EL (cell line): ENCODE data around the gene HMGB1.
"Not testable (repeated sequence)": the region's sequence is repeated elsewhere in the genome, so short reads cannot be mapped to it uniquely, and the experiment has no call there.

ENCODE experiments used
- DNase-seq: peaks from one replicate; pipeline ENCODE4 v3.0.0-alpha.2; 2016

Gene HMGB1

DNA sequence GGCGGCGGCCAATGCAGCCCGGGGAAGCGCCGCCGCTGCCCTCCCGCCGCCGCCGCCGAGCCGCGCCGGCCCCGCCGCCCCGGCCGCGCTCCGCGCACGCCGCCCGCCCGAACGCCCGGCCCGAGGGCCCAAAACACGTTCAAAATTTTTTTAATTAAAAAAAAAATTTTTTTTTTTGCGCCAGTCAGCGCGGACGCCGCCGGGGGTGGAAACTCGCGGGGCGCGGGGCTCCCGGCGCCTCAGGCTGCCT lies 468 bp downstream of the HMGB1 start:
- no peak for DNase-seq

- peak; percentile 78 for DNase-seq
Observed at GRCh38 chr13:30464496-30465342, 1.0 kb downstream of the HMGB1 start.

- DNase-seq = peak; percentile 60
Observed at GRCh38 chr13:30463787-30464495, 1.8 kb downstream of the HMGB1 start.

- peak; percentile 36 for DNase-seq
Observed at GRCh38 chr13:30461279-30462066, 4.3 kb downstream of the HMGB1 start.

DNA sequence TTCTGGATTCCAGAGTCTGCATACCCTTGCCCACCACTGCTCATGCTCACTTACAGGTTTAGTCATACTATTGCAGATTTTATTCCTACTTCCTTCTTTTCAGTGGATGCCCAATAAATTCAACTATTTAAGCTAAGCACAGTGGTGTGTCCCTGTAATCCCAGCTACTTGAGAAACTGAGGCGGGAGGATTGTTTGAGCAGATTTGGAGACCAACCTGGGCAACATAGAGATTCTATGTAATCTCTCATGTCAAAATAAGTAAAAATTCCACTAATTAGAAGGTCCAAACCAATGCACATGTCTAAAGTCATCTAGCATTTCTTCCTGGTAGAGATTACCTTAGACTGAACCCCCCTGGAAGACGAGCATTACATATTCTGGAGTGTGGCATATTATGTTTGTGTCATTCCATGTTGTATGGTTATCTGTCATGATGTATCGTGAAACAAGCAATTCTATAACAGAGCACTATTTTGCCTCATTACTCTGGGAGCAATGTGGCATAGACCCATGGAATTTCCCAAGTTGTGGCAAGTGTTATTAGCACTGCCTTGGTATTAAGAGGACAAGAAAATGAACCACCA lies 8.3 kb downstream of the HMGB1 start:
- DNase-seq = no peak

- no peak for DNase-seq
Observed at GRCh38 chr13:30456290-30456689, 9.4 kb downstream of the HMGB1 start.

DNA sequence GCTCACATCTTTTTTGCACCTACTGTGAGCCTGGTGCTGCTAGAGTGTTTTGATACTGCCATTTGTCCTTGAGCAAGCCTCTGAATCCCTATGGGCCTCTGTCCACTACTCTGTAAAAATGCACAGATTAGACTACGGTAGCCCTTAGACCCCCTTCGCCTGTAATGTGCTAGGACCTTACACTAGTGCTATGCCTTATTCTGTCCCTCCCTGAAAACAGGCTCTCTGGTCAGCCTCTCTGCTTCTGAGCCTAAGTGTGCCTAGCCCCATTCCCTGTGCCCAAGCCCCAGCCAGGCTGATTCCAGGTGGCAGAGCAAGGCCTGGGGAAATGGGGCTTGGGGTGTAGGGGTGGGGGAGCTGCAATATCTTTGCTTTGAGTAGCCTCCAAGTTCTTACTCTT lies 10.7 kb downstream of the HMGB1 start:
- DNase-seq = no peak

GRCh38 chr13:30453727-30454126 lies 12.0 kb downstream of the HMGB1 start:
- DNase-seq = no peak

GRCh38 chr13:30451476-30451875 lies 14.3 kb downstream of the HMGB1 start:
- DNase-seq = not testable (repeated sequence)

DNA sequence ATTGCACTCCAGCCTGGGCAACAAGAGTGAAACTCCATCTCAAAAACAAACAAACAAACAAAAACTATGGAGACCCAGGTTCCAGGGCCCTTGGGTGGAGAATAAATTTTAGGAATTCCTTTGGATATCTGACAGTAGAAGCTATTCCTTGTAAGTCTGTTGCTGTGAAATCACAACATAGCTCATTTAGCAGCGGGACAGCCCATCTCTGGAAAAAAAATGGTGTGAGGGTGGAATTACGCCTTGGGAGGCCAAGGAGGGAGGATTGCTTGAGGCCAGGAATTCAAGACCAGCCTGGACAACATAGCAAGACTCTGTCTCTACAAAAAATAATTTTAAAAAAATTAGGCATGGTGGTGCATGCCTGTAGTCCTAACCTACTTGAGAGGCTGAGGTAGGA lies 15.7 kb downstream of the HMGB1 start:
- DNase-seq = no peak

- no peak for DNase-seq
Observed at GRCh38 chr13:30448441-30448840, 17.3 kb downstream of the HMGB1 start.

DNA sequence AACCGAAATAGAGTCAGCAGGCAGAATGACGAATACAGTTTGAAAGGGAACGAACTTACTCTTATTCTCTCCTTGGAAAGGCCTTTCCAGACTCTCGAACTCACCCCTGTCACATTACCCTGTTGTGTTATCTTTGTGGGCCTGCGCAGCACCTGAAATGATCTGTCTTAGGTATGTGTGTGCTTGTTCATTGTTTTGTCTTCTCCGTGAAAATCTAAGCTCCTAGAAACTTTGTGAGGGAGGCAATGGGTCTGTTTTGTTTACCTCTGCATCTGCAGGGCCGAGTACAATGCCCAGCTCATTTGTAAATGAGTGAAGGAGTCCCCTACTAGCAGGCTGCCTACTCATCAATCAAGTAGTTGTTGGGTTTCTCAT lies 19.6 kb downstream of the HMGB1 start:
- no peak for DNase-seq

GRCh38 chr13:30443957-30444404 lies 21.8 kb downstream of the HMGB1 start:
- DNase-seq = no peak

- not testable (repeated sequence) for DNase-seq
Observed at GRCh38 chr13:30443491-30443890, 22.2 kb downstream of the HMGB1 start.

GRCh38 chr13:30442926-30443325 lies 22.8 kb downstream of the HMGB1 start:
- DNase-seq = no peak

- DNase-seq = no peak
Observed at GRCh38 chr13:30440910-30441703, 24.6 kb downstream of the HMGB1 start.

DNA sequence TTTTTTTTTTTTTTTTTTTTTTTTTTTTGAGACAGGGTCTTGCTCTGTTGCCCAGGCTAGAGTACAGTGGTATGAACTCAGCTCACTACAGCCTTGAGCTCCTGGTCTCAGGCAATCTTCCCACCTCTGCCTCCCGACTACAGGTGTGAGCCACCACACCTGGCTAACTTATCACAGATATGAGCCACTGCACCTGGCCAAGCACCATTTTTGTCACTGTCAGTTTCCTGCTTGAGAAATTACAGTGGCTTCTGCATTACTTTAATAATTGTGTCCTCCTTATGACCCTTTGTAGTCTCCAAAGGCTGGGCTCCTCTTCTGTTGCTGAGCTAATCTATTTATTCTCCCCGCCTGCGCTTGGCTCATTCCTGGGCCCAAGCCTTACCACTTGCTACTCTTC lies 27.4 kb downstream of the HMGB1 start:
- no peak for DNase-seq

- no peak for DNase-seq
Observed at GRCh38 chr13:30437177-30437576, 28.6 kb downstream of the HMGB1 start.

DNA sequence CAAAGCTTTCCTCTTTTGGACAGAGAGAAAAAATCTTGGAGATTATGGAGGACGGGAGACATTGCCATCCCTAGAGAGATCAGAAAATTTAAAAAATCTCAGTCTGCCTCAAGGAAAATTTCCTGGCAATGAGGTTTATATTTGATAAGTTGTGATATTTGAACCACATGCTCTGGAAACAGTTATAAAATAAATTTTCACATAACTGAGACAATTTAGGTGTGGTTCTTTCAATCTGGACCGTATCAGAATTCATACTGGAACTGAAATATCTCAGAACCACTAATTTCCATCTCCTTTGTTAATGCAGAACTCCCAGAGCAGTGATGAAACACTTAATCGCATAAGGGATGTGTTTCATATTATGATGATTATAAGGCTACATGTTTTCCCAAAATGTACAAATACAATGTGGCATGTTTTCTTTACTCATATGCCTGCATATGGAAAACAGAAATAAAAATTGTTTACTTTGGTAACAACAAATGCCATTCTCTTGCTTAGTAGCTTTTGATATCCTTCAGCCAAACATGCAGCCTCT lies 29.8 kb downstream of the HMGB1 start:
- DNase-seq = no peak

DNA sequence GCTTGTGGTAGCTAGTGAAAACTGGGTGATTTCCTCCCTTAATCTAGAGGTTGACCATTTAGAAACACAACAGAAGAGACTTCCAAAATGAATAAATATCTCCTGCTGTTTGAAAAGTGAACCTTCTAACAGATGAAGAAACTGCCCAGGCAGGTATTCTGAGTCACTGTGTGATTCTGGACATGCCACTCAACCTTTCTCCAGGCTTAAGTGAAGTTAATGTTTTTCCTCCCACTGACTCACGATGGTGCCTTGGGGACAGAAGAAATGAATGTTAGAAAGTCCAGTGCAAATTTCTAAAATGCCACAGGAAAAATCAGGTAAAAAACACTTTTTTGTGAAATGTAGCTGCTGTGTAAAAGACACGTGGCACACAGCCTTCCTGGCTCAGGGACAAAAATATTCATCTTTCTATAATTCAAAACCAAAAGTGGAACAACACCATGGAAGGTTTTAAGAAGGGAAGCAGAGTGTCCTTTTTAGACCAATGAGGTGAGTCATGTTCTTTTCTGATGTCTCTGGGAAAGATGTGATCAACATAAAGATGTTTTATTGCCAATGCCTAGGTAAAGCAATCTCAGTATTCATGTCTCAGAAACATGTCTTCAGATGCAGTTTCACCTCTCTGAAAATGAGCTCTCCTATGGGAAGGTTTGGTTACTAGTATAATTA lies 34.3 kb downstream of the HMGB1 start:
- DNase-seq = no peak
